Thyroid gland (tissue), 4 donors: ENCODE measurements around the gene TRIM7.
"Not testable (repeated sequence)": the region's sequence is repeated elsewhere in the genome, so short reads cannot be mapped to it uniquely, and the experiment has no call there.

ENCODE experiments used
- POLR2A ChIP-seq, 2 donors: fragments of 450-650 bp; IDR thresholded peaks; one replicate each; pipeline ENCODE4 v1.6.1; 2017; ENCODE audit warnings: antibody characterized with exemption in 2 of 2, mild to moderate bottlenecking in 2 of 2, moderate library complexity in 1 of 2
- TF ChIP-seq, protein P1 (sequence below), 6 experiments: fragments of 200-600 bp in 3 of 6; fragments of 450-650 bp in 3 of 6; sonication (generic) in 3 of 6; IDR thresholded peaks; one replicate each; pipeline ENCODE4 v1.5.1; 2016 to 2019; ENCODE audit warnings: antibody characterized with exemption in 6 of 6, mild to moderate bottlenecking in 2 of 6, inconsistent platforms in 1 of 6, moderate library complexity in 1 of 6

DNA sequence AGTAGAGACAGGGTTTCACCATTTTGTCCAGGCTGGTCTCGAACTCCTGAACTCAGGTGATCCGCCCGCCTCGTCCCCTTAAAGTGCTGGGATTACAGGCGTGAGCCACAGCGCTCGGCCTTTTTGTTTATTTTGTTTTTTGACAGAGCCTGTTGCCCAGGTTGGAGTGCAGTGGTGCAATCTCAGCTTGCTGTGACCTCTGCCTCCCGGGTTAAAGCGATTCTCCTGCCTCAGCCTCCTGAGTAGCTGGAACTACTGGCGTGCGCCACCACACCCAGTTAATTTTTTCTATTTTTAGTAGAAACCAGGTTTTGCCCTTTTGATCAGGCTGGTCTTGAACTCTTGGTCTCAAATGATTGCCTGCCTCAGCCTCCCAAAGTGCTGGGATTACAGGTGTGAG lies 5.2 kb upstream of the TRIM7 start:
- TF ChIP-seq, protein P1, sequence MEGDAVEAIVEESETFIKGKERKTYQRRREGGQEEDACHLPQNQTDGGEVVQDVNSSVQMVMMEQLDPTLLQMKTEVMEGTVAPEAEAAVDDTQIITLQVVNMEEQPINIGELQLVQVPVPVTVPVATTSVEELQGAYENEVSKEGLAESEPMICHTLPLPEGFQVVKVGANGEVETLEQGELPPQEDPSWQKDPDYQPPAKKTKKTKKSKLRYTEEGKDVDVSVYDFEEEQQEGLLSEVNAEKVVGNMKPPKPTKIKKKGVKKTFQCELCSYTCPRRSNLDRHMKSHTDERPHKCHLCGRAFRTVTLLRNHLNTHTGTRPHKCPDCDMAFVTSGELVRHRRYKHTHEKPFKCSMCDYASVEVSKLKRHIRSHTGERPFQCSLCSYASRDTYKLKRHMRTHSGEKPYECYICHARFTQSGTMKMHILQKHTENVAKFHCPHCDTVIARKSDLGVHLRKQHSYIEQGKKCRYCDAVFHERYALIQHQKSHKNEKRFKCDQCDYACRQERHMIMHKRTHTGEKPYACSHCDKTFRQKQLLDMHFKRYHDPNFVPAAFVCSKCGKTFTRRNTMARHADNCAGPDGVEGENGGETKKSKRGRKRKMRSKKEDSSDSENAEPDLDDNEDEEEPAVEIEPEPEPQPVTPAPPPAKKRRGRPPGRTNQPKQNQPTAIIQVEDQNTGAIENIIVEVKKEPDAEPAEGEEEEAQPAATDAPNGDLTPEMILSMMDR (IDR thresholded peaks at IDR 0.05): not testable (repeated sequence)
- not testable (repeated sequence) for TF ChIP-seq POLR2A (IDR thresholded peaks at IDR 0.05)
